Neural progenitor cell (in vitro differentiated cells): ENCODE measurements around the gene CCDC85C.

Source experiments
- EZH2 ChIP-seq: fragments of 200-600 bp; sonication (generic); IDR thresholded peaks from 2 replicates; pipeline ENCODE4 v1.6.1; 2017; ENCODE audit warnings: antibody characterized with exemption, mild to moderate bottlenecking, moderate library complexity
- TF ChIP-seq, protein P1 (sequence below): fragments of 200-600 bp; sonication (generic); IDR thresholded peaks from 2 replicates; pipeline ENCODE4 v1.5.1; 2017; ENCODE audit warnings: antibody characterized with exemption, mild to moderate bottlenecking

GRCh38 chr14:99510556-99511139 is 93.4 kb downstream of the CCDC85C start:
- no peak for TF ChIP-seq EZH2
- TF ChIP-seq, protein P1, sequence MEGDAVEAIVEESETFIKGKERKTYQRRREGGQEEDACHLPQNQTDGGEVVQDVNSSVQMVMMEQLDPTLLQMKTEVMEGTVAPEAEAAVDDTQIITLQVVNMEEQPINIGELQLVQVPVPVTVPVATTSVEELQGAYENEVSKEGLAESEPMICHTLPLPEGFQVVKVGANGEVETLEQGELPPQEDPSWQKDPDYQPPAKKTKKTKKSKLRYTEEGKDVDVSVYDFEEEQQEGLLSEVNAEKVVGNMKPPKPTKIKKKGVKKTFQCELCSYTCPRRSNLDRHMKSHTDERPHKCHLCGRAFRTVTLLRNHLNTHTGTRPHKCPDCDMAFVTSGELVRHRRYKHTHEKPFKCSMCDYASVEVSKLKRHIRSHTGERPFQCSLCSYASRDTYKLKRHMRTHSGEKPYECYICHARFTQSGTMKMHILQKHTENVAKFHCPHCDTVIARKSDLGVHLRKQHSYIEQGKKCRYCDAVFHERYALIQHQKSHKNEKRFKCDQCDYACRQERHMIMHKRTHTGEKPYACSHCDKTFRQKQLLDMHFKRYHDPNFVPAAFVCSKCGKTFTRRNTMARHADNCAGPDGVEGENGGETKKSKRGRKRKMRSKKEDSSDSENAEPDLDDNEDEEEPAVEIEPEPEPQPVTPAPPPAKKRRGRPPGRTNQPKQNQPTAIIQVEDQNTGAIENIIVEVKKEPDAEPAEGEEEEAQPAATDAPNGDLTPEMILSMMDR: no peak
